DOHH2 (cell line): ENCODE data around the gene KRTAP5-1.

Experiments used
- H3F3A ChIP-seq: fragments of 200-600 bp; sonication (generic), shearing (Covaris generic); 2 replicates; pipeline ENCODE4 v1.6.0; 2016; ENCODE audit warnings: antibody characterized with exemption, mild to moderate bottlenecking; ENCODE audit not compliant: control insufficient read depth, insufficient read depth
- H3K27ac ChIP-seq: fragments of 200-600 bp; sonication (generic); 2 replicates; pipeline ENCODE4 v1.5.1; 2014; ENCODE audit warnings: low read depth, mild to moderate bottlenecking, low read length, moderate library complexity
- H3K27me3 ChIP-seq: fragments of 200-600 bp; sonication (generic); 2 replicates; pipeline ENCODE4 v1.6.1; 2014; ENCODE audit warnings: mild to moderate bottlenecking, low read length, mixed read lengths; ENCODE audit not compliant: control insufficient read depth
- H3K36me3 ChIP-seq: fragments of 200-600 bp; sonication (generic); 2 replicates; pipeline ENCODE4 v1.6.1; 2014; ENCODE audit warnings: mild to moderate bottlenecking, low read length, moderate library complexity, mixed read lengths; ENCODE audit not compliant: control insufficient read depth
- H3K4me1 ChIP-seq: fragments of 200-600 bp; sonication (generic); 2 replicates; pipeline ENCODE4 v1.6.1; 2014; ENCODE audit warnings: mild to moderate bottlenecking, low read length, mixed read lengths; ENCODE audit not compliant: control insufficient read depth
- H3K4me2 ChIP-seq: fragments of 200-600 bp; sonication (generic); 2 replicates; pipeline ENCODE4 v1.6.0; 2014; ENCODE audit warnings: mild to moderate bottlenecking, low read length, moderate library complexity
- H3K4me3 ChIP-seq: fragments of 200-600 bp; sonication (generic); 2 replicates; pipeline ENCODE4 v1.5.1; 2014; ENCODE audit warnings: mild to moderate bottlenecking, low read length, mixed read lengths
- H3K79me2 ChIP-seq: fragments of 200-600 bp; sonication (generic); 2 replicates; pipeline ENCODE4 v1.6.1; 2014; ENCODE audit warnings: mild to moderate bottlenecking, low read length, mixed read lengths; ENCODE audit not compliant: control insufficient read depth
- H3K9me2 ChIP-seq: fragments of 200-600 bp; sonication (generic); replicated peaks from 2 replicates; pipeline ENCODE4 v1.6.1; 2014; ENCODE audit warnings: mild to moderate bottlenecking, low read length, mixed read lengths; ENCODE audit not compliant: control insufficient read depth
- H3K9me3 ChIP-seq: fragments of 200-600 bp; sonication (generic); 2 replicates; pipeline ENCODE4 v1.6.1; 2014; ENCODE audit warnings: antibody characterized with exemption, low read length, mixed read lengths; ENCODE audit not compliant: control insufficient read depth, insufficient read depth
- H4K20me1 ChIP-seq: fragments of 200-600 bp; sonication (generic); 2 replicates; pipeline ENCODE4 v1.6.0; 2014; ENCODE audit warnings: low read depth, mild to moderate bottlenecking, antibody characterized with exemption, low read length, moderate library complexity; ENCODE audit not compliant: control insufficient read depth, insufficient read depth
- EZH2phosphoT487 ChIP-seq: fragments of 200-600 bp; sonication (generic); IDR thresholded peaks from 2 replicates; pipeline ENCODE4 v1.6.1; 2017; ENCODE audit warnings: borderline replicate concordance, mild to moderate bottlenecking, antibody characterized with exemption, low read length, moderate library complexity, mixed read lengths
- TF ChIP-seq, protein P1 (sequence below): fragments of 200-600 bp; sonication (generic); IDR thresholded peaks from one replicate; pipeline ENCODE4 v1.5.1; 2014; ENCODE audit warnings: antibody characterized with exemption, mild to moderate bottlenecking, low read depth, low read length; ENCODE audit not compliant: poor library complexity, severe bottlenecking

Gene KRTAP5-1

DNA sequence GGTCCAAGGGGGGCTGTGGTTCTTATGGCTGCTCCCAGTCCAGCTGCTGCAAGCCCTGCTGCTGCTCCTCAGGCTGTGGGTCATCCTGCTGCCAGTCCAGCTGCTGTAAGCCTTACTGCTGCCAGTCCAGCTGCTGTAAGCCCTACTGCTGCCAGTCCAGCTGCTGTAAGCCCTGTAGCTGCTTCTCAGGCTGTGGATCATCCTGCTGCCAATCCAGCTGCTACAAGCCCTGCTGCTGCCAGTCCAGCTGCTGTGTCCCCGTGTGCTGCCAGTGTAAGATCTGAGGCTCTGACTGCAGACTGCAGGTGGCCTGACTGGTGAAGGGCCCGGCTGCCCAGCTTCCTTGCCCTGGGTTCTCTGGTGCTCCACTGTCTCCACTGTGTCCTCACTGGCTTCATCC is 45.2 kb upstream of the KRTAP5-1 start:
- Histone ChIP-seq H4K20me1 (no peaks in the 10 kb centered on the region; the same call in 1 of the 2 replicates), H3K79me2 (no peaks in the 10 kb centered on the region), H3K27ac (no peak overlapping the region), H3K4me1 (no peaks in the 10 kb centered on the region), H3F3A (no peaks in the 10 kb centered on the region), H3K4me3 (no peak overlapping the region), H3K36me3 (no peaks in the 10 kb centered on the region), H3K4me2 (no peak overlapping the region), H3K27me3 (peaks cover 5% of the 10 kb centered on the region; the same call in 1 of the 2 replicates), H3K9me3 (no peaks in the 10 kb centered on the region), H3K9me2 (no peaks in the 10 kb centered on the region)
- no peak for TF ChIP-seq EZH2phosphoT487
- TF ChIP-seq, protein P1, sequence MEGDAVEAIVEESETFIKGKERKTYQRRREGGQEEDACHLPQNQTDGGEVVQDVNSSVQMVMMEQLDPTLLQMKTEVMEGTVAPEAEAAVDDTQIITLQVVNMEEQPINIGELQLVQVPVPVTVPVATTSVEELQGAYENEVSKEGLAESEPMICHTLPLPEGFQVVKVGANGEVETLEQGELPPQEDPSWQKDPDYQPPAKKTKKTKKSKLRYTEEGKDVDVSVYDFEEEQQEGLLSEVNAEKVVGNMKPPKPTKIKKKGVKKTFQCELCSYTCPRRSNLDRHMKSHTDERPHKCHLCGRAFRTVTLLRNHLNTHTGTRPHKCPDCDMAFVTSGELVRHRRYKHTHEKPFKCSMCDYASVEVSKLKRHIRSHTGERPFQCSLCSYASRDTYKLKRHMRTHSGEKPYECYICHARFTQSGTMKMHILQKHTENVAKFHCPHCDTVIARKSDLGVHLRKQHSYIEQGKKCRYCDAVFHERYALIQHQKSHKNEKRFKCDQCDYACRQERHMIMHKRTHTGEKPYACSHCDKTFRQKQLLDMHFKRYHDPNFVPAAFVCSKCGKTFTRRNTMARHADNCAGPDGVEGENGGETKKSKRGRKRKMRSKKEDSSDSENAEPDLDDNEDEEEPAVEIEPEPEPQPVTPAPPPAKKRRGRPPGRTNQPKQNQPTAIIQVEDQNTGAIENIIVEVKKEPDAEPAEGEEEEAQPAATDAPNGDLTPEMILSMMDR, result no peak

DNA sequence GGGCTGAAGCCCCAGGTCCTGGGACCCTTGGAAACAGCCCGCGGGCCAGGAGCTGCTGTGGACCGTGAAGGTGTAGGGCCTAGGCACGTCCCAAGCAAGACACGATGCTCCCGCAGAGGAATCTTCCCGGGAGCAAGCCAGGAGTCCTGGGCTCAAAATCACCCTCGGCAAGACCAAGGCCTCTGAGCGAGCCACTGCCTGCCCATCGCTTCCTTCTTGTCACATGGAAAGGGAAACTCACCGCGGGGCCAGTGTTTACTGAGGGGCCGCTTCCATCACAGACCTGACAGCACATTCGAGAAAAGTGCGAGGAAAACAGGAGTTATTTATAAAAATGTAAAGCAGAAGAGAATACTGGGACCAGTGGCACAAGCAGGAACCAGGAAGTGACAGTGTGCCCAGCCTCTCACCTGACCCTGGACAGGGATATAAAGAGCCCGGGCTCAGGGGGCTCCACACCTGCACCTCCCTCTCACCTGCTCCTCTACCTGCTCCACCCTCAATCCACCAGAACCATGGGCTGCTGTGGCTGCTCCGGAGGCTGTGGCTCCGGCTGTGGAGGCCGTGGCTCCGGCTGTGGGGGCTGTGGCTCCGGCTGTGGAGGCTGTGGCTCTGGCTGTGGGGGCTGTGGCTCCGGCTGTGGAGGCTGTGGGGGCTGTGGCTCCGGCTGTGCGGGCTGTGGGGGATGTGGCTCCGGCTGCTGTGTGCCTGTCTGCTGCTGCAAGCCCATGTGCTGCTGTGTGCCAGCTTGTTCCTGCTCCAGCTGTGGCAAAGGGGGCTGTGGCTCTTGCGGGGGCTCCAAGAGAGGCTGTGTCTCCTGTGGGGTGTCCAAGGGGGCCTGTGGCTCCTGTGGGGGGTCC is 44.5 kb upstream of the KRTAP5-1 start, which contains the start of gene KRTAP5-5:
Gene KRTAP5-5 (plus strand): TSS at position 450 of the 860 bp plus-strand sequence. CDS start 66 bp downstream, at position 516.
- H3K4me3 ChIP-seq, result no peak within 1 kb of the TSS
- H3K27ac ChIP-seq, result no peak within 1 kb of the TSS
- H3K27me3 ChIP-seq, result peaks cover 5% of the 10 kb centered on the region; the same call in 1 of the 2 replicates
- H3K4me2 ChIP-seq, result no peak within 1 kb of the TSS
- no peaks in the 10 kb centered on the region; the same call in 1 of the 2 replicates for H4K20me1 ChIP-seq
- H3K79me2 ChIP-seq, result no peaks in the 10 kb centered on the region
- no peak for TF ChIP-seq EZH2phosphoT487
- TF ChIP-seq, protein P1, result no peak
- no peaks in the 10 kb centered on the region for H3K36me3 ChIP-seq
- no peaks in the 10 kb centered on the region for H3K9me2 ChIP-seq
- H3K9me3 ChIP-seq, result no peaks in the 10 kb centered on the region
- no peaks in the 10 kb centered on the region for H3K4me1 ChIP-seq
- no peaks in the 10 kb centered on the region for H3F3A ChIP-seq

GRCh38 chr11:1628506-1629325 is 43.6 kb upstream of the KRTAP5-1 start:
- Histone ChIP-seq H3F3A (no peaks in the 10 kb centered on the region), H3K27ac (no peak overlapping the region), H4K20me1 (no peaks in the 10 kb centered on the region; the same call in 1 of the 2 replicates), H3K9me2 (no peaks in the 10 kb centered on the region), H3K36me3 (no peaks in the 10 kb centered on the region), H3K79me2 (no peaks in the 10 kb centered on the region), H3K4me3 (no peak overlapping the region), H3K27me3 (peaks cover 5% of the 10 kb centered on the region; the same call in 1 of the 2 replicates), H3K4me1 (no peaks in the 10 kb centered on the region), H3K9me3 (no peaks in the 10 kb centered on the region), H3K4me2 (no peak overlapping the region)
- TF ChIP-seq, protein P1, result peak; percentile 95
- no peak for TF ChIP-seq EZH2phosphoT487
